H9 (cell line): Measurements from ENCODE around the gene SNX25. TPM values are rescaled to one million over a fixed set of nuclear protein-coding genes. Genes with fewer than 3 reads are reported as not detected.

ENCODE experiments used
- DNase-seq: peaks from one replicate; pipeline ENCODE4 v3.0.0-alpha.2; 2017
- H2AFZ ChIP-seq: one replicate; pipeline ENCODE4 v1.6.1; 2013; ENCODE audit warnings: mild to moderate bottlenecking, low read length, control low read depth, moderate library complexity
- H2AK5ac ChIP-seq: 2 replicates; pipeline ENCODE4 v1.6.1; 2013; ENCODE audit warnings: low read length, control low read depth, mixed read lengths; ENCODE audit not compliant: insufficient read length
- H2BK120ac ChIP-seq: one replicate; pipeline ENCODE4 v1.6.1; 2013; ENCODE audit warnings: low read depth, mild to moderate bottlenecking, low read length, control low read depth, inconsistent platforms; ENCODE audit not compliant: poor library complexity, severe bottlenecking
- H2BK12ac ChIP-seq: 2 replicates; pipeline ENCODE4 v1.6.1; 2013; ENCODE audit warnings: low read length, control low read depth, mixed read lengths, low read depth; ENCODE audit not compliant: insufficient read length
- H2BK15ac ChIP-seq: 2 replicates; pipeline ENCODE4 v1.6.1; 2013; ENCODE audit warnings: low read depth, low read length, control low read depth
- H2BK20ac ChIP-seq: one replicate; pipeline ENCODE4 v1.6.1; 2013; ENCODE audit warnings: low read depth, mild to moderate bottlenecking, low read length, control low read depth, inconsistent platforms; ENCODE audit not compliant: poor library complexity, severe bottlenecking
- H2BK5ac ChIP-seq: 2 replicates; pipeline ENCODE4 v1.6.1; 2013; ENCODE audit warnings: low read length, control low read depth, mixed read lengths; ENCODE audit not compliant: insufficient read length
- H3K14ac ChIP-seq: 2 replicates; pipeline ENCODE4 v1.6.1; 2013; ENCODE audit warnings: low read length, control low read depth; ENCODE audit not compliant: insufficient read depth
- H3K18ac ChIP-seq: 2 replicates; pipeline ENCODE4 v1.6.1; 2013; ENCODE audit warnings: low read depth, mild to moderate bottlenecking, mixed read lengths, low read length, control low read depth; ENCODE audit not compliant: insufficient read length
- H3K23ac ChIP-seq: 2 replicates; pipeline ENCODE4 v1.6.1; 2013; ENCODE audit warnings: low read length, control low read depth, mixed read lengths, low read depth; ENCODE audit not compliant: insufficient read length
- H3K23me2 ChIP-seq: 2 replicates; pipeline ENCODE4 v1.6.1; 2013; ENCODE audit warnings: low read depth, mild to moderate bottlenecking, mixed read lengths, low read length, control low read depth; ENCODE audit not compliant: insufficient read length, poor library complexity, severe bottlenecking
- H3K27ac ChIP-seq: 2 replicates; pipeline ENCODE4 v1.5.1; 2013; ENCODE audit warnings: low read length, control low read depth, mixed read lengths, low read depth; ENCODE audit not compliant: insufficient read length
- H3K27me3 ChIP-seq: 2 replicates; pipeline ENCODE4 v1.6.1; 2013; ENCODE audit warnings: low read length, control low read depth, inconsistent platforms; ENCODE audit not compliant: insufficient read depth
- H3K4ac ChIP-seq: 2 replicates; pipeline ENCODE4 v1.6.1; 2013; ENCODE audit warnings: low read depth, mild to moderate bottlenecking, control low read depth, inconsistent platforms, low read length, moderate library complexity
- H3K4me1 ChIP-seq: 2 replicates; pipeline ENCODE4 v1.6.1; 2013; ENCODE audit warnings: low read length, control low read depth, inconsistent platforms; ENCODE audit not compliant: insufficient read depth
- H3K4me2 ChIP-seq: 2 replicates; pipeline ENCODE4 v1.6.1; 2013; ENCODE audit warnings: low read length, control low read depth, mixed read lengths; ENCODE audit not compliant: insufficient read length, insufficient read depth
- H3K56ac ChIP-seq: 2 replicates; pipeline ENCODE4 v1.6.1; 2013; ENCODE audit warnings: low read depth, mild to moderate bottlenecking, mixed read lengths, low read length, control low read depth; ENCODE audit not compliant: insufficient read length
- H3K79me1 ChIP-seq: 2 replicates; pipeline ENCODE4 v1.6.1; 2013; ENCODE audit warnings: low read depth, mild to moderate bottlenecking, moderate library complexity, low read length, control low read depth, inconsistent platforms; ENCODE audit not compliant: insufficient read depth, poor library complexity, severe bottlenecking
- H3K79me2 ChIP-seq: 2 replicates; pipeline ENCODE4 v1.6.1; 2013; ENCODE audit warnings: low read length, control low read depth, inconsistent platforms; ENCODE audit not compliant: insufficient read depth
- H3K9ac ChIP-seq: 2 replicates; pipeline ENCODE4 v1.6.1; 2013; ENCODE audit warnings: low read length, control low read depth, mixed read lengths; ENCODE audit not compliant: insufficient read length; ENCODE audit errors: extremely low read depth
- H3K9me3 ChIP-seq: one replicate; pipeline ENCODE4 v1.6.1; 2013; ENCODE audit warnings: low read depth, low read length, inconsistent platforms; ENCODE audit not compliant: control insufficient read depth
- H3T11ph ChIP-seq: one replicate; pipeline ENCODE4 v1.6.1; 2013; ENCODE audit warnings: mild to moderate bottlenecking, low read length, control low read depth, inconsistent platforms
- H4K20me1 ChIP-seq: one replicate; pipeline ENCODE4 v1.6.1; 2013; ENCODE audit not compliant: control insufficient read depth, insufficient read length, insufficient read depth
- H4K5ac ChIP-seq: 2 replicates; pipeline ENCODE4 v1.6.1; 2013; ENCODE audit warnings: low read depth, mild to moderate bottlenecking, mixed read lengths, low read length, control low read depth; ENCODE audit not compliant: insufficient read length
- H4K8ac ChIP-seq: replicated peaks from 2 replicates; pipeline ENCODE4 v1.6.1; 2013; ENCODE audit warnings: low read length, control low read depth, mixed read lengths, low read depth; ENCODE audit not compliant: insufficient read length
- H4K91ac ChIP-seq: 2 replicates; pipeline ENCODE4 v1.6.1; 2013; ENCODE audit warnings: low read depth, mild to moderate bottlenecking, moderate library complexity, mixed read lengths, low read length, control low read depth; ENCODE audit not compliant: insufficient read length
- H3K27ac Mint-ChIP-seq, 3 experiments: 2 replicates in 2 of 3; 3 replicates in 1 of 3; pipeline ENCODE4 v1.8.0; 2020 to 2021; ENCODE audit warnings: mixed read lengths in 3 of 3, mild to moderate bottlenecking in 1 of 3, moderate library complexity in 1 of 3
- H3K27me3 Mint-ChIP-seq: 2 replicates; pipeline ENCODE4 v1.8.0; 2021; ENCODE audit warnings: low read depth, mild to moderate bottlenecking, moderate library complexity, mixed read lengths
- H3K36me3 Mint-ChIP-seq, 3 experiments: 2 replicates in 2 of 3; 3 replicates in 1 of 3; pipeline ENCODE4 v1.8.0; 2020 to 2021; ENCODE audit warnings: low read depth in 3 of 3, mixed read lengths in 3 of 3; ENCODE audit not compliant: insufficient read depth in 1 of 3
- H3K4me1 Mint-ChIP-seq, 2 experiments: 2 replicates each; pipeline ENCODE4 v1.8.0; 2020; ENCODE audit warnings: mixed read lengths in 2 of 2
- H3K4me3 Mint-ChIP-seq, 2 experiments: 2 replicates in 1 of 2; 3 replicates in 1 of 2; pipeline ENCODE4 v1.8.0; 2020 to 2021; ENCODE audit warnings: mild to moderate bottlenecking in 2 of 2, mixed read lengths in 2 of 2, moderate library complexity in 1 of 2
- H3K9me3 Mint-ChIP-seq, 2 experiments: 2 replicates in 1 of 2; 3 replicates in 1 of 2; pipeline ENCODE4 v1.8.0; 2020; ENCODE audit warnings: mild to moderate bottlenecking in 2 of 2, mixed read lengths in 2 of 2, moderate library complexity in 1 of 2
- CTCF ChIP-seq: fragments of 200-600 bp; sonication (generic); conservative IDR thresholded peaks from 3 replicates; pipeline ENCODE4 v1.8.0; 2021; ENCODE audit warnings: antibody characterized with exemption, mild to moderate bottlenecking
- WGBS: extraction: QIAGEN DNeasy Blood & Tissue Kit; methylation state at CpG from one replicate; pipeline ENCODE4 v1.1.7; 2013; ENCODE audit warnings: missing lambda C conversion rate, low lambda C conversion rate, mixed read lengths; ENCODE audit not compliant: insufficient read length; ENCODE audit errors: extremely low coverage; 5-methylcytosine and 5-hydroxymethylcytosine counted together
- total RNA-seq: library from RNA; stranded (reverse); gene quantifications from 2 replicates; pipeline ENCODE4 v1.2.1, GENCODE V29; 2021

SNX25 gene
- total RNA-seq, 1 experiment from 2014 or later = 28.2 TPM

GRCh38 chr4:185256446-185256845 lies 47.0 kb downstream of the SNX25 start:
- peak overlapping the region in 2 of 3 experiments; percentile 13 to 59; a peak in 3 of 7 replicates for H3K27ac Mint-ChIP-seq
- Histone ChIP-seq H4K8ac (no peak overlapping the region), H3K23me2 (no peaks in the 10 kb centered on the region), H4K20me1 (no peaks in the 10 kb centered on the region), H2AFZ (no peak overlapping the region), H2AK5ac (no peak overlapping the region), H3K23ac (no peak overlapping the region), H2BK12ac (no peak overlapping the region), H3K79me1 (no peaks in the 10 kb centered on the region), H3K4me1 (peaks cover 2% of the 10 kb centered on the region), H3K14ac (no peak overlapping the region), H3K56ac (no peak overlapping the region), H3K9ac (no peak overlapping the region), H3K18ac (no peak overlapping the region), H4K5ac (no peak overlapping the region), H3K79me2 (no peaks in the 10 kb centered on the region), H3T11ph (no peak overlapping the region), H3K9me3 (no peaks in the 10 kb centered on the region), H2BK120ac (no peak overlapping the region), H2BK5ac (no peak overlapping the region), H4K91ac (no peak overlapping the region), H3K27me3 (no peaks in the 10 kb centered on the region), H3K4me2 (no peak overlapping the region), H2BK15ac (no peak overlapping the region), H2BK20ac (no peak overlapping the region), H3K27ac (no peak overlapping the region), H3K4ac (no peak overlapping the region)
- no peaks in the 10 kb centered on the region for H3K27me3 Mint-ChIP-seq
- H3K4me3 Mint-ChIP-seq = no peak overlapping the region
- TF ChIP-seq CTCF = no peak
- DNase-seq = no peak
- H3K9me3 Mint-ChIP-seq = no peaks in the 10 kb centered on the region
- H3K4me1 Mint-ChIP-seq = peaks cover 19 to 29% of the 10 kb centered on the region in 2 experiments
- peaks cover 0 to 17% (median 12%) of the 10 kb centered on the region in 3 experiments; a peak in 4 of 7 replicates for H3K36me3 Mint-ChIP-seq
- no CpG with 5 or more reads among the region's 3 CpGs for WGBS
